ENCODE results near the gene INAFM1. TPM values are rescaled to one million over a fixed set of nuclear protein-coding genes. Genes with fewer than 3 reads are reported as not detected.

Gene INAFM1
- total RNA-seq, 1 experiment from 2014 or later: 5.1 TPM

DNA sequence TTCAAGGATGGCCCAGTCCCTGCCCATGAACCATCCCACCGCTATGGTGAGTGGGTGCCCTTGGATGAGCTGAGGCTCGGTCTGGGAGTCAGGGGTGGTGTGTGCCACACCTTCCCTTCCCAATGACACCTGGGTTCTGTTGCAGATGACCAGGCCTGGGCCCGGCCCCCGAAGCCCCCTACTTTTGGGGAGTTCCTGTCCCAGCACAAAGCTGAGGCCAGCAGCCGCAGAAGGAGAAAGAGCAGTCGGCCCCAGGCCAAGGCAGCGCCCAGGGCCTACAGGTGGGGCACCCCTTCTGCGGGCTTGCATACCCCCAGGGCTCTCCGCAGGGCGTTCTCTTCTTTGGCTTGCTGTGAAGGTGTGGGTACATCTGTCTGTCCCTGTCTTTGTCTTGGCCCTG is 4.3 kb upstream of the INAFM1 start:
- ATAC-seq: no peak
- ChIA-PET POLR2A (ENCODE audit: unreplicated experiment) (no interaction called here), CTCF (no interaction called here)
- no peak overlapping the region for H3K9ac ChIP-seq (ENCODE audit: low read length)
- TF ChIP-seq EZH2 (IDR thresholded peaks at IDR 0.05; ENCODE audit: low read length, unreplicated experiment) (no peak), EZH2phosphoT487 (IDR thresholded peaks at IDR 0.05; ENCODE audit: borderline replicate concordance, low read length) (no peak)
- TF ChIP-seq, protein P1, sequence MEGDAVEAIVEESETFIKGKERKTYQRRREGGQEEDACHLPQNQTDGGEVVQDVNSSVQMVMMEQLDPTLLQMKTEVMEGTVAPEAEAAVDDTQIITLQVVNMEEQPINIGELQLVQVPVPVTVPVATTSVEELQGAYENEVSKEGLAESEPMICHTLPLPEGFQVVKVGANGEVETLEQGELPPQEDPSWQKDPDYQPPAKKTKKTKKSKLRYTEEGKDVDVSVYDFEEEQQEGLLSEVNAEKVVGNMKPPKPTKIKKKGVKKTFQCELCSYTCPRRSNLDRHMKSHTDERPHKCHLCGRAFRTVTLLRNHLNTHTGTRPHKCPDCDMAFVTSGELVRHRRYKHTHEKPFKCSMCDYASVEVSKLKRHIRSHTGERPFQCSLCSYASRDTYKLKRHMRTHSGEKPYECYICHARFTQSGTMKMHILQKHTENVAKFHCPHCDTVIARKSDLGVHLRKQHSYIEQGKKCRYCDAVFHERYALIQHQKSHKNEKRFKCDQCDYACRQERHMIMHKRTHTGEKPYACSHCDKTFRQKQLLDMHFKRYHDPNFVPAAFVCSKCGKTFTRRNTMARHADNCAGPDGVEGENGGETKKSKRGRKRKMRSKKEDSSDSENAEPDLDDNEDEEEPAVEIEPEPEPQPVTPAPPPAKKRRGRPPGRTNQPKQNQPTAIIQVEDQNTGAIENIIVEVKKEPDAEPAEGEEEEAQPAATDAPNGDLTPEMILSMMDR (conservative IDR thresholded peaks at IDR 0.05; ENCODE audit: low read depth, low read length): no peak
- H3K9me2 ChIP-seq (replicated peaks; ENCODE audit: low read length): no peaks in the 10 kb centered on the region
- H3K4me3 ChIP-seq (ENCODE audit: low read length): no peak overlapping the region
- no peak overlapping the region for H3K4me2 ChIP-seq (ENCODE audit: low read length)
- H3K36me3 ChIP-seq (ENCODE audit: low read depth, low read length): no peaks in the 10 kb centered on the region
- H3K27me3 ChIP-seq (ENCODE audit: low read length): no peaks in the 10 kb centered on the region
- no TSS peak for BruUV-seq (replicated peaks)
- no peaks in the 10 kb centered on the region for H3F3A ChIP-seq (ENCODE audit: low read length, unreplicated experiment)
- H4K20me1 ChIP-seq (ENCODE audit: low read length): no peaks in the 10 kb centered on the region
- H3K79me2 ChIP-seq (ENCODE audit: low read length): no peaks in the 10 kb centered on the region
- H3K27ac ChIP-seq (ENCODE audit: low read length): no peak overlapping the region
- H3K9me3 ChIP-seq (ENCODE audit: low read length): no peaks in the 10 kb centered on the region
- peaks cover 9% of the 10 kb centered on the region; the same call in 1 of the 2 replicates for H3K4me1 ChIP-seq (ENCODE audit: insufficient read depth, low read length)
- intact Hi-C loops (cut with micrococcal nuclease): no loop called here
- no peak for DNase-seq
- H2AFZ ChIP-seq (ENCODE audit: low read length): no peak overlapping the region

- H3K4me3 ChIP-seq (ENCODE audit: low read length): no peak overlapping the region
- H3K36me3 ChIP-seq (ENCODE audit: low read depth, low read length): no peaks in the 10 kb centered on the region
- BruUV-seq (replicated peaks): no TSS peak
- DNase-seq (no peak), ATAC-seq (no peak)
- H3K9me3 ChIP-seq (ENCODE audit: low read length): no peaks in the 10 kb centered on the region
- H3F3A ChIP-seq (ENCODE audit: low read length, unreplicated experiment): no peaks in the 10 kb centered on the region
- intact Hi-C loops (cut with micrococcal nuclease): no loop called here
- no peaks in the 10 kb centered on the region for H3K9me2 ChIP-seq (replicated peaks; ENCODE audit: low read length)
- ChIA-PET CTCF (no interaction called here), POLR2A (ENCODE audit: unreplicated experiment) (no interaction called here)
- TF ChIP-seq, protein P1 (conservative IDR thresholded peaks at IDR 0.05; ENCODE audit: low read depth, low read length): no peak
- TF ChIP-seq EZH2 (IDR thresholded peaks at IDR 0.05; ENCODE audit: low read length, unreplicated experiment): no peak
- no peak for TF ChIP-seq EZH2phosphoT487 (IDR thresholded peaks at IDR 0.05; ENCODE audit: borderline replicate concordance, low read length)
- no peaks in the 10 kb centered on the region for H4K20me1 ChIP-seq (ENCODE audit: low read length)
- H3K27ac ChIP-seq (ENCODE audit: low read length): no peak overlapping the region
- no peak overlapping the region for H2AFZ ChIP-seq (ENCODE audit: low read length)
- H3K9ac ChIP-seq (ENCODE audit: low read length): no peak overlapping the region
- no peaks in the 10 kb centered on the region for H3K27me3 ChIP-seq (ENCODE audit: low read length)
- H3K79me2 ChIP-seq (ENCODE audit: low read length): no peaks in the 10 kb centered on the region
- H3K4me2 ChIP-seq (ENCODE audit: low read length): no peak overlapping the region
- H3K4me1 ChIP-seq (ENCODE audit: insufficient read depth, low read length): peaks cover 9% of the 10 kb centered on the region; the same call in 1 of the 2 replicates
Measured at GRCh38 chr19:47271949-47272348, 2.7 kb upstream of the INAFM1 start.

- BruUV-seq (replicated peaks): no TSS peak
- POLR2A ChIA-PET (ENCODE audit: unreplicated experiment): no interaction called here
- CTCF ChIA-PET: no interaction called here
- peaks cover 9% of the 10 kb centered on the region; the same call in 1 of the 2 replicates for H3K4me1 ChIP-seq (ENCODE audit: insufficient read depth, low read length)
- H3K9ac ChIP-seq (ENCODE audit: low read length): peak overlapping the region; percentile 91
- H2AFZ ChIP-seq (ENCODE audit: low read length): peak overlapping the region; percentile 57
- no peaks in the 10 kb centered on the region for H3K27me3 ChIP-seq (ENCODE audit: low read length)
- H3K27ac ChIP-seq (ENCODE audit: low read length): peak overlapping the region; percentile 88
- H3K9me2 ChIP-seq (replicated peaks; ENCODE audit: low read length): no peaks in the 10 kb centered on the region
- ATAC-seq: no peak
- H3K4me3 ChIP-seq (ENCODE audit: low read length): peak overlapping the region; percentile 73
- no peaks in the 10 kb centered on the region for H3K79me2 ChIP-seq (ENCODE audit: low read length)
- no peaks in the 10 kb centered on the region for H3F3A ChIP-seq (ENCODE audit: low read length, unreplicated experiment)
- no peaks in the 10 kb centered on the region for H4K20me1 ChIP-seq (ENCODE audit: low read length)
- TF ChIP-seq EZH2 (IDR thresholded peaks at IDR 0.05; ENCODE audit: low read length, unreplicated experiment) (no peak), EZH2phosphoT487 (IDR thresholded peaks at IDR 0.05; ENCODE audit: borderline replicate concordance, low read length) (no peak)
- TF ChIP-seq, protein P1 (conservative IDR thresholded peaks at IDR 0.05; ENCODE audit: low read depth, low read length): no peak
- no peaks in the 10 kb centered on the region for H3K9me3 ChIP-seq (ENCODE audit: low read length)
- H3K36me3 ChIP-seq (ENCODE audit: low read depth, low read length): no peaks in the 10 kb centered on the region
- intact Hi-C loops (cut with micrococcal nuclease): no loop called here
- H3K4me2 ChIP-seq (ENCODE audit: low read length): peak overlapping the region; percentile 96
- peak; percentile 7 for DNase-seq
Measured at GRCh38 chr19:47272448-47273312, 2.0 kb upstream of the INAFM1 start.
